Erythroblast (primary cell): Measurements from ENCODE around the gene MAPK12.

Source experiments
- GATA1 ChIP-seq: IDR thresholded peaks from 2 replicates; pipeline ENCODE4 v1.6.1; 2011; ENCODE audit warnings: low read depth, mild to moderate bottlenecking, control low read depth, low read length, moderate library complexity
- POLR2A ChIP-seq: IDR thresholded peaks from 2 replicates; pipeline ENCODE4 v1.6.1; 2011; ENCODE audit warnings: mild to moderate bottlenecking, low read length

DNA sequence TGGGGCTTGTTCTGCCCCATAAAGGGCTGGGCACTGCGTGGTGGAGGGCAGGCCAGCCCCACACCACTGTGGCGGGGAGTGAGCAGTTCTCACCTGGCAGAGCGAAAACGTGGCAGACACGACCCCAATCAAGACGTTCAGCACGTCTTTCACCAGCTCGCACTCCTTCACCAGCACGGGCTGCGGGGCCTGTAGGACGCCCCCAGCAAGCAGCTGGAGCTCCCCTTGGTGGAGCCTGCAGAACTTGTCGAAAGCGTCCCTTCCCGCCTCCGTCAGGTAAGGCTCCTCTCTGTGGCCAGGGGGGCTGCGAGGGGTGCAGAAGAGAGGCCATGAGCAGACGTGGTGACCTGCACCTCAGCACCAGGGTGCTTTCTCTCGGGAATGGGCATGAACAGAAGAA lies 28.3 kb downstream of the MAPK12 start:
- TF ChIP-seq POLR2A (no peak), GATA1 (no peak)
